Caki2 (cell line): Measurements from ENCODE around the gene SRSF7. TPM values are rescaled to one million over a fixed set of nuclear protein-coding genes. Genes with fewer than 3 reads are reported as not detected.
"Not testable (repeated sequence)": the region's sequence is repeated elsewhere in the genome, so short reads cannot be mapped to it uniquely, and the experiment has no call there.

Experiments used
- DNase-seq: peaks from one replicate; pipeline ENCODE4 v3.0.0-alpha.2; 2015; ENCODE audit warnings: low read depth
- in situ Hi-C: cut with HindIII; loops from 2 replicates; pipeline ENCODE4 v1.10.0; 2016; ENCODE audit warnings: low sequenced_read_pairs, low pct_unique_long_range_greater_than_20kb, mixed read lengths
- total RNA-seq: library from RNA; depleted of rRNA; stranded (reverse); fragments of >200 nt; shearing (Covaris generic); gene quantifications from 2 replicates; pipeline ENCODE4 v1.2.3, GENCODE V29; 2014; ENCODE audit warnings: low replicate concordance

SRSF7 gene
- total RNA-seq, 1 experiment from 2014 or later = 165 TPM

GRCh38 chr2:38713338-38713737 lies 37.8 kb downstream of the SRSF7 start:
- DNase-seq = no peak

GRCh38 chr2:38712871-38713270 lies 38.3 kb downstream of the SRSF7 start:
- DNase-seq = no peak
- in situ Hi-C loops = no loop called here

More at GRCh38 chr2:38713338-38713737, 37.8 kb downstream of the SRSF7 start:
- in situ Hi-C loops = no loop called here

GRCh38 chr2:38712413-38712812 lies 38.7 kb downstream of the SRSF7 start:
- in situ Hi-C loops = no loop called here
- no peak for DNase-seq

DNA sequence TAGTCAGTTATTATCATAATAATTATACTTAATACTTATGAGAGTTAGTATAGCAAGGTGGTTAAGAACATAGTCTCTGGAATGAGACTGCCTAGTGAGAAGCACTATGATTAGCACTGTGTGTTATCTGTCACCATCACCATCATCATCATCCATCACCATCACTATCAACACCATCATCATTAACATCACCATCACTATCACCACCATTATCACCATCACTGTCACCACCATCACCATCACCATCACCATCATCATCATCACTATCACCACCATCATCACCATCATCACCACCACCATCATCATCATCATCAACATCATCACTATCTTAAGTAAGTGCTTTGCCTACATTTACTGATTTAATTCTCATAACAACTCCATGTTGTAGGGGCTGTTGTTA lies 39.6 kb downstream of the SRSF7 start:
- in situ Hi-C loops = no loop called here
- no peak for DNase-seq

GRCh38 chr2:38709567-38710194 lies 41.5 kb downstream of the SRSF7 start:
- in situ Hi-C loops = no loop called here
- DNase-seq = no peak

- in situ Hi-C loops = no loop called here
- DNase-seq = peak; percentile 23
These were observed 42.1 kb downstream of the SRSF7 start for GRCh38 chr2:38708900-38709566.

GRCh38 chr2:38708491-38708890 lies 42.7 kb downstream of the SRSF7 start:
- in situ Hi-C loops = not testable (repeated sequence)

DNA sequence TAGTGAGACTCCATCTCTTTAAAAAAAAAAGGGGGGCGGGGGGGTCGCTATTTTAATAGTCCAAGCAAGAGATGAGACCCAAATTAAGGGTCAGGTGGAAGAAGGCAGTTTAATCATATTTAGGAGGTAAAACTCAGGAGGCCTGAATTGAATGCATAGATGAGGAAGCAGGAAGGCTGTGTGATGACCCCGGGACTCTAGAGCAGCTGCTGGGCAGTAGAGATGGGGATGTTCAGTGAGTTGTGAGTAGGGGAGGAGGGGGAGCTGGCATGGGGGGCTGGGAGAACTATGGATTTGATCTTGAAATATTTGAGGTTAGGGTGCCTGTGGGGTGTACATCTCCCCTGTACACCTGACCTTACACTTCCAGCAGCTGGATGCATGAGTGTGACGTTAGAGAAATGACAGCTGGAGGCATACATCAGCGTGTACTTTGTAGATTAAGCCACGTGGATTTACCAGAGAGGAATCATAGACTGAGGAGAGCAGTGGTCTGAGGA lies 44.3 kb downstream of the SRSF7 start:
- no peak for DNase-seq
- in situ Hi-C loops = no loop called here

More at GRCh38 chr2:38708491-38708890, 42.7 kb downstream of the SRSF7 start:
- not testable (repeated sequence) for DNase-seq

DNA sequence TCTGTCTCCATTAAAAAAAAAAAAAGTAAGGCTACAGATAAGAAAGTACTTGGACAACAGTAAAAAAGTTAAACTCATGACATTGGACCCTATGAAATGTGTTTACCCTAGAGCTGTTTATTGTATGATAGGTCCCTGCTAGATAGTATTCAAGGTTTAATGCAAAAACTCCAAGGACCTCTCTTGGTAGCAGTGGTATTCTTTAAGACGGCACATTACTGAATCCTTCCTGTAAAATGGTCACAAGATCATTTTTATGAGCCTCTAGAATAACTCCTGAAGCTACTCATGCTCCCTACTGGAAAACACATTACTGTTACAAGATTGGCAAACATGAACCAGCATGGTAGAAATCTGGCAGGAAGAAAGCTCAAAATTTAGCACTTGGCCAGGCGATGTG lies 46.5 kb downstream of the SRSF7 start:
- in situ Hi-C loops = no loop called here
- no peak for DNase-seq

GRCh38 chr2:38703336-38703735 lies 47.8 kb downstream of the SRSF7 start:
- DNase-seq = not testable (repeated sequence)

GRCh38 chr2:38702413-38702812 lies 48.7 kb downstream of the SRSF7 start:
- in situ Hi-C loops = no loop called here
- peak; percentile 17 for DNase-seq

More at GRCh38 chr2:38703336-38703735, 47.8 kb downstream of the SRSF7 start:
- in situ Hi-C loops = not testable (repeated sequence)

DNA sequence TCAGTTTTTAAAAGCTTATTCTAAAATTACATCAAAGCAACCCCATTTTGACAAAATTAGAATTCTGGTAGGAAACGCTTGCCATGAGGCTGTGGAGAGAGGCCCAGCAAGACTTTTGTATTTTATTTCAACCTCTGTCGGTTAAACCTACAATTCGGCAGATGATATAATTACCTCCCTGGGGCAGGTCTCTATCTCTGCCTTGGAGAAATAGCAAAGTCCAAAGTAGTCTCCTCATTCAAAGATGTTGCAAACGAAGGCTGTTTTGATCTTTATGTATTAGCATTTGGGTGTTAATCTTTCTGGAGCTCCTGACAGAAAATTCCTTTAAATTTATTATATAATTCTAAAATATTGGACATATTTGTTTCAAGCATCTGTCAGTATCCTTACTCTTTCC lies 49.6 kb downstream of the SRSF7 start:
- in situ Hi-C loops = no loop called here
- no peak for DNase-seq

DNA sequence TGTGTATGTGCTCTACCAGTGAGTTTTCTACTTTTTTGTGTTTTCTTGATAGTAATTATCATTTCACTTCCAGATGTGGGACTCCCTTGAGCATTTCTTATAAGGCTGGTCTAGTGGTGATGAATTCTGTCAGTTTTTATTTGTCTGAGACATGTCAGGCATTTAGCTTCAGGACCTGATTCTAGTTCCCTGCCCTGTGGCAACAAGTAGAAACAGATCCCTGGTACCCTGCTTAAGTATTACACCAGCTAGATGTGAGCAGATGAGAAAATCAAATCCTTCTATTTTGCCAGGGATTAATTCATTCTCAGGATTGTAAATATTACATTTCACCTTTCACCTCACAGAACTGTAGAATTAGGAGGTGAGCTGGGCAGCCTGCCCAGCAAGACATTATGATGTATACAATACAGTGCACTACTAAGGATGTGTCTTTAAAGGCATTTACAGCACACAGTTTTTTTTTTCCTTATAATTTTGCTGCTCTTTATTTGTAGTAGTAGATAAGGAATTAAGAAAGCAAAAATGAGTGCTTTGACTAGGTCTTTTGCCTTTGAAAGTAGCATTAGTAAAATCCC lies 50.2 kb downstream of the SRSF7 start:
- in situ Hi-C loops = no loop called here
- DNase-seq = no peak

- in situ Hi-C loops = no loop called here
- DNase-seq = no peak
These were observed 50.9 kb downstream of the SRSF7 start for GRCh38 chr2:38700113-38700785.

GRCh38 chr2:38698467-38699003 lies 52.6 kb downstream of the SRSF7 start:
- no peak for DNase-seq
- in situ Hi-C loops = no loop called here

- in situ Hi-C loops = no loop called here
These were observed 53.9 kb downstream of the SRSF7 start for GRCh38 chr2:38697116-38697840.

More at GRCh38 chr2:38697116-38697840, 53.9 kb downstream of the SRSF7 start:
- DNase-seq = no peak
